Heart left ventricle (tissue), 16 donors: Measurements from ENCODE around the gene RPL32. TPM values are rescaled to one million over a fixed set of nuclear protein-coding genes. Genes with fewer than 3 reads are reported as not detected.

ENCODE experiments used
- ATAC-seq, 4 donors: fragments of 200-7000 bp; cut with Tn5 transposase; one replicate each; pipeline ENCODE4 v1.9.1; 2020 to 2022; ENCODE audit warnings: moderate library complexity in 4 of 4, mild to moderate bottlenecking in 3 of 4, moderate number of reproducible peaks in 1 of 4
- DNase-seq, 5 donors: peaks; one replicate each; pipeline ENCODE4 v3.0.0-alpha.2; 2020
- H3K27ac ChIP-seq, 12 donors: fragments of 200-600 bp; sonication (generic) in 4 of 12; one replicate each; pipeline versions ENCODE4 v1.5.0 to v1.8.0; 2016 to 2022; ENCODE audit warnings: mild to moderate bottlenecking in 2 of 12
- H3K27me3 ChIP-seq, 9 donors: fragments of 200-600 bp; sonication (generic) in 2 of 9; one replicate each; pipeline versions ENCODE4 v1.5.1 to v1.8.0; 2016 to 2022; ENCODE audit warnings: mild to moderate bottlenecking in 3 of 9
- H3K36me3 ChIP-seq, 9 donors: fragments of 200-600 bp; sonication (generic) in 2 of 9; one replicate each; pipeline versions ENCODE4 v1.5.0 to v1.8.0; 2018 to 2022; ENCODE audit warnings: mild to moderate bottlenecking in 2 of 9
- H3K4me1 ChIP-seq, 12 donors: fragments of 200-600 bp; sonication (generic) in 4 of 12; one replicate each; pipeline versions ENCODE4 v1.5.0 to v1.8.0; 2016 to 2022; ENCODE audit warnings: mild to moderate bottlenecking in 3 of 12
- H3K4me3 ChIP-seq, 12 donors: fragments of 200-600 bp; sonication (generic) in 4 of 12; one replicate each; pipeline versions ENCODE4 v1.5.0 to v1.8.0; 2017 to 2022; ENCODE audit warnings: mild to moderate bottlenecking in 9 of 12, moderate library complexity in 4 of 12
- H3K9me3 ChIP-seq, 12 donors: fragments of 200-600 bp; sonication (generic) in 4 of 12; one replicate each; pipeline versions ENCODE4 v1.5.0 to v1.8.0; 2016 to 2022; ENCODE audit warnings: mild to moderate bottlenecking in 1 of 12
- POLR2A ChIP-seq, 2 donors: fragments of 450-650 bp; IDR thresholded peaks; one replicate each; pipeline ENCODE4 v1.6.1; 2017; ENCODE audit warnings: antibody characterized with exemption in 2 of 2, mild to moderate bottlenecking in 2 of 2, moderate library complexity in 2 of 2
- WGBS, 4 donors: extraction: QIAGEN DNeasy Blood & Tissue Kit in 2 of 4; methylation state at CpG; one replicate each; pipeline versions ENCODE4 v1.1.5 to v1.1.7; 2013 to 2018; 5-methylcytosine and 5-hydroxymethylcytosine counted together
- intact Hi-C, 10 donors: fragments of 100-400 bp; cut with DNase I; formaldehyde crosslinking; loops; one replicate each; pipeline versions ENCODE4 v1.11.1 to v1.14.2; 2022
- long read RNA-seq, 3 donors: library from polyadenylated mRNA; unstranded; transcript quantifications; one replicate each; pipeline ENCODE4 v2.0.0, GENCODE V29; 2020 to 2021
- polyA plus RNA-seq, 2 donors: library from polyadenylated mRNA; stranded (reverse); fragments of 200-250 nt; gene quantifications; one replicate each; pipeline ENCODE4 v1.2.3, GENCODE V29; 2013
- total RNA-seq, 9 donors: library from RNA; depleted of rRNA in 2 of 9; stranded (reverse); fragments of >200 nt in 2 of 9; fragmentation: NEBNext Ultra II Directional in 3 of 9; extraction: Animal tissue kit (Norgen Biotek cat#: 25700) in 3 of 9; gene quantifications; one replicate each; pipeline versions ENCODE4 v1.1.0 to v1.2.4, GENCODE V29; 2016 to 2023
- TF ChIP-seq, protein P1 (sequence below), 12 donors: fragments of 200-600 bp; sonication (generic) in 4 of 12; IDR thresholded peaks; one replicate each; pipeline versions ENCODE4 v1.5.0 to v1.8.0; 2018 to 2022; ENCODE audit warnings: antibody characterized with exemption in 12 of 12, mild to moderate bottlenecking in 5 of 12
- donor health status: ischemic (EF 13 %, LVEDD 7.1; RV severe dilation, severe dysfunction).
- donor health status: healthy with polysubstance abuse.
- donor health status: DM: no; HTN: yes; CAD: no.
- donor health status: DM: no; HTN: no; CAD: no.
- donor health status: ischemic (EF 25% LVEDD 6.9; RV normal size, moderate dysfunction).
- donor health status: ischemic (EF 25% LVEDD 5.7; RV mildly dilated, moderate dysfunction).
- donor health status: healthy.
- donor health status: DM: yes; HTN: yes; CAD: no.
- donor health status: ischemic (EF 35%, LVEDD 5.7; RV mildly dilated, moderate dysfunction).
- donor health status: nonischemic (EF 11% LVEDD 7.7; RV severe dilation, severe dysfunction).
- donor health status: DM: yes; HTN: yes; CAD: no.
- donor health status: PGD.
- donor health status: ischemic (EF 29% LVEDD 5.4; RV normal size, mild dysfunction).
- donor health status: nonischemic (EF 23%, LVEDD 6.1; RV moderate dilation, normal function).

The RPL32 gene
- 1,000 to 10,000 TPM in 3 of 9 donors, 100 to 1,000 TPM in 6; 377 to 1,128 (median 947) TPM for total RNA-seq
- polyA plus RNA-seq, result 1,000 to 10,000 TPM; 1,409 to 1,620 TPM
- long read RNA-seq, donor 1, transcript RPL32-204 (4 exons, 2,117 nt), result major isoform, 233 of 254 reads
- long read RNA-seq, donor 1, partial matches to known transcripts, result 12 of 254 reads
- long read RNA-seq, donor 1, other reads (novel, unspliced or antisense), result 3 of 254 reads
- long read RNA-seq, donor 2, transcript RPL32-202 (3 exons, 1,734 nt), result minor isoform, 7 of 208 reads
- long read RNA-seq, donor 2, transcript RPL32-204 (4 exons, 2,117 nt), result major isoform, 195 of 208 reads
- long read RNA-seq, donor 2, partial matches to known transcripts, result 2 of 208 reads
- long read RNA-seq, donor 2, other reads (novel, unspliced or antisense), result 1 of 208 reads
- long read RNA-seq, donor 3, transcript RPL32-203 (4 exons, 1,749 nt), result minor isoform, 5 of 247 reads
- long read RNA-seq, donor 3, transcript RPL32-204 (4 exons, 2,117 nt), result major isoform, 225 of 247 reads
- long read RNA-seq, donor 3, transcript RPL32-202 (3 exons, 1,734 nt), result minor isoform, 5 of 247 reads
- long read RNA-seq, donor 3, partial matches to known transcripts, result 9 of 247 reads
- long read RNA-seq, donor 3, other reads (novel, unspliced or antisense), result 0 of 247 reads

DNA sequence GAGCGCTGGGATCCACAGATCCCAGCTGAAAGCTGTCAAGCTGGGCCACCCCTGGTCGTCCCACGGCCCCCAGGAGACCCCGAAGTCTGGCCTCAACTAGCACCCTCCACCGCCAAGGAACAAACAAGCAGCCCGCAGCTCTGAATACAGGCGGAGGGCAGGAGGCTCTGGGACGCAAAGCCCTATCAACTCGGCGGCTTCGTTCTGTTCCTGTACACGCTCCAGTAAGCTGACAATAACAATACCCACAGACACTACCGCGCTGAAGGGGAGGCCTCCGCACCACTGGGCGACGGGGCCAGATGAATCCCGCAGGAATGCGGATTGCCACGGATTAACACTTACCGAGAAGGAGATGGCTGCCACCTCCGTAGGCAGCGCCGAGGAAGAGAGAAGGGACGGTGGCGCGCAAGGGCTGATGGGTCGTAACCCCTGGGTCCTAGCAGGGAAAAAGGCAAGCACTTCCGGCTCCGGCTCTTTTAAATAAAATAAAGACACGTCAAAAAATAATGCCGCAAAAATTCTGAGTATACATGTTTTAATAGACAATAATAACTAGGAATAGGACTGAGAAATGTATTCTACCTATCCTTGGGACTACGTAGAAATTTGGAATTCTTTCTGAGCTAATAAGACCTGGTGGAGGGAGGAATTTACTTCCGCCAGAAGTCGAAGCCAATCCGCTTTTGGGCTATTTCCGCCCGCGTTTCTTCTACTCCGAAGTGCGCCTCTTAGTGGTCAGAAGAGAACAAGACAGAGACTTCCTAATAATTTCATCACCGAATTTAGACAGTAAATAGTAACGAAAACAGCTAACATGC, at the start of gene RPL32:
Gene RPL32 (minus strand): TSS at position 417 of the 821 bp plus-strand sequence. CDS start 1,328 bp downstream, outside the sequence.
- Histone ChIP-seq H3K4me3 (peak within 1 kb of the TSS; percentile 33 to 89 (median 70)), H3K4me1 (peaks cover 0 to 45% (median 29%) of the 10 kb centered on the region in 12 donors), H3K27me3 (no peaks in the 10 kb centered on the region), H3K36me3 (peaks cover 0 to 41% (median 35%) of the 10 kb centered on the region in 9 donors), H3K9me3 (no peaks in the 10 kb centered on the region), H3K27ac (peak within 1 kb of the TSS; percentile 82 to 97 (median 92))
- intact Hi-C loops, result loop anchor here in 4 of 10 donors (1.0 to 5.0 kb wide), 3 partner anchors 31 to 55 kb away; no protein-coding TSS in a partner anchor
- peak; percentile 92 to 98 (median 96) for ATAC-seq
- WGBS, 4 donors, result 0 to 1% (median 0%) methylated on average over 30 to 43 of the region's 43 CpGs
- peak in 1 of 2 donors; percentile 79 for TF ChIP-seq POLR2A (IDR thresholded peaks at IDR 0.05)
- TF ChIP-seq, protein P1, sequence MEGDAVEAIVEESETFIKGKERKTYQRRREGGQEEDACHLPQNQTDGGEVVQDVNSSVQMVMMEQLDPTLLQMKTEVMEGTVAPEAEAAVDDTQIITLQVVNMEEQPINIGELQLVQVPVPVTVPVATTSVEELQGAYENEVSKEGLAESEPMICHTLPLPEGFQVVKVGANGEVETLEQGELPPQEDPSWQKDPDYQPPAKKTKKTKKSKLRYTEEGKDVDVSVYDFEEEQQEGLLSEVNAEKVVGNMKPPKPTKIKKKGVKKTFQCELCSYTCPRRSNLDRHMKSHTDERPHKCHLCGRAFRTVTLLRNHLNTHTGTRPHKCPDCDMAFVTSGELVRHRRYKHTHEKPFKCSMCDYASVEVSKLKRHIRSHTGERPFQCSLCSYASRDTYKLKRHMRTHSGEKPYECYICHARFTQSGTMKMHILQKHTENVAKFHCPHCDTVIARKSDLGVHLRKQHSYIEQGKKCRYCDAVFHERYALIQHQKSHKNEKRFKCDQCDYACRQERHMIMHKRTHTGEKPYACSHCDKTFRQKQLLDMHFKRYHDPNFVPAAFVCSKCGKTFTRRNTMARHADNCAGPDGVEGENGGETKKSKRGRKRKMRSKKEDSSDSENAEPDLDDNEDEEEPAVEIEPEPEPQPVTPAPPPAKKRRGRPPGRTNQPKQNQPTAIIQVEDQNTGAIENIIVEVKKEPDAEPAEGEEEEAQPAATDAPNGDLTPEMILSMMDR (IDR thresholded peaks at IDR 0.05), result peak; percentile 75 to 93 (median 86)
- DNase-seq, result peak; percentile 88 to 92 (median 90)

DNA sequence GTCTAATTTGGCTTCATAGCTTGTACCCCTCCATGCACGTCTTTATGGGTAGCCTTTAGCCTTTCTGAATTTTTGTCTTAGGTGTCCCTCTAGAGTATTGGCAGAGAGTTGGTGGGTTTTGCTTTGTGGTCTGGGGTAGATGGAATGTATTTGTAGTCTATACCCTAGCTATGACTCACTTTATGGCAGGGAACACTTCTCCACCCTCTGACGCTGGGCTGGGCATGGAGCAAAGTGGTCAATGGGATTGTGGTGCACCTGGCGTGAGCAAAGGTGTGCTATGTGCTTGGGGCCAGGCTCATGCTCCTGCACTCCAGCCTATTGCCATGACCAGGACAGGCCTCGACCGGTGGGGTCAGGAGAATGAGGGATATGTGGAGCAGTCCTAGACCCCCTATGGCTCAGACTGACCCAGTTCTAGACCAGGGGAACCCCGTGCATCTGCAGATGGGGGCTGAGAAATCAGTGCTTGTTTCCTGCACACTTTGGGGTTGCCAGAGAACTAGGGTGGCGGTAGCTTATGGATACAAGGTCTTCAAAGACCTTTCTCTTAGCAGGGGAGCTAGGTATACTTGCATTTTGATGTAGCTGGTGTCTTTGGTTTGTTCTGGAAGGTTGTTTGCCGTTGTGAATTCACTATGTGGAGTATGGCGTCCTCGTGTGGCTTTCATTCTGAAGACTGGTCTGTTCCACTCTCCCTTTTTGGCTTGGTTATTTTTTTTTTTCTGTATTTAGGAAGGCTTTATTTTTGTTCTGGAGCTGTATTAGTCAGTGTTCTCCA, 49.4 kb upstream of the RPL32 start:
- Histone ChIP-seq H3K4me3 (no peak overlapping the region), H3K4me1 (peaks cover 0 to 28% (median 18%) of the 10 kb centered on the region in 12 donors), H3K9me3 (no peaks in the 10 kb centered on the region), H3K36me3 (no peaks in the 10 kb centered on the region), H3K27ac (no peak overlapping the region), H3K27me3 (peaks cover 0 to 7% (median 0%) of the 10 kb centered on the region in 9 donors)
- intact Hi-C loops, result loop anchor here in 8 of 10 donors (1.0 to 10.0 kb wide), 9 partner anchors 22 to 194 kb away; no protein-coding TSS in a partner anchor
- 92 to 95% (median 93%) methylated on average over 8 to 10 of the region's 10 CpGs for WGBS, 4 donors
- TF ChIP-seq POLR2A (IDR thresholded peaks at IDR 0.05), result no peak
- TF ChIP-seq, protein P1 (IDR thresholded peaks at IDR 0.05), result no peak
- DNase-seq (peak in 2 of 5 donors; percentile 18 to 27), ATAC-seq (no peak)

DNA sequence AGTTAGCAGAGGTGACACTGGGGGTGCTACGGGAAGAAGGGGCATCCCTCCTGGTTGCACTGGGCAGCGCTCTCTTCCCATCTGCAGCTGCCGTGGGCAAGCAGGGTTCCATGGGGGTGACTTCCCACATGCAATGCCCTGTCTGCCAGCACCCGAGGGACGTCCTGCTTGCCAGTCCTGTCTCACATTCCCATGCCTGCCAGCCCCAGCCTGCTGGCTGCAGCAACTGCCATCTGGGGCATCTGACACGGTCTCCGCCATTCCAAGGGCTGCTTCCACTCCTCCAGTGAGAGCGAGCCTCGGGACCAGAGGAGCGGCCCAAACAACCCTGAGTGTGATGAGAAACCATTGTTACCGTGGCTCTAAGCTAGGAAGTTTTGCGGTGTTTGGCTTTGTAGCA, 45.4 kb upstream of the RPL32 start:
- no peak overlapping the region for H3K4me3 ChIP-seq

More for the DNA sequence above, 45.4 kb upstream of the RPL32 start:
- Histone ChIP-seq H3K36me3 (no peaks in the 10 kb centered on the region), H3K9me3 (no peaks in the 10 kb centered on the region), H3K27me3 (peaks cover 0 to 7% (median 0%) of the 10 kb centered on the region in 9 donors), H3K27ac (no peak overlapping the region), H3K4me1 (peaks cover 0 to 15% (median 3%) of the 10 kb centered on the region in 12 donors)
- no peak for ATAC-seq
- peak in 2 of 5 donors; percentile 22 to 27 for DNase-seq
- WGBS, 4 donors, result 78 to 88% (median 84%) methylated on average over 12 of the region's 12 CpGs
- intact Hi-C loops, result no loop called here
- no peak for TF ChIP-seq POLR2A (IDR thresholded peaks at IDR 0.05)
- TF ChIP-seq, protein P1 (IDR thresholded peaks at IDR 0.05), result no peak
